ENCODE data around the gene LEFTY1.

Gene LEFTY1

DNA sequence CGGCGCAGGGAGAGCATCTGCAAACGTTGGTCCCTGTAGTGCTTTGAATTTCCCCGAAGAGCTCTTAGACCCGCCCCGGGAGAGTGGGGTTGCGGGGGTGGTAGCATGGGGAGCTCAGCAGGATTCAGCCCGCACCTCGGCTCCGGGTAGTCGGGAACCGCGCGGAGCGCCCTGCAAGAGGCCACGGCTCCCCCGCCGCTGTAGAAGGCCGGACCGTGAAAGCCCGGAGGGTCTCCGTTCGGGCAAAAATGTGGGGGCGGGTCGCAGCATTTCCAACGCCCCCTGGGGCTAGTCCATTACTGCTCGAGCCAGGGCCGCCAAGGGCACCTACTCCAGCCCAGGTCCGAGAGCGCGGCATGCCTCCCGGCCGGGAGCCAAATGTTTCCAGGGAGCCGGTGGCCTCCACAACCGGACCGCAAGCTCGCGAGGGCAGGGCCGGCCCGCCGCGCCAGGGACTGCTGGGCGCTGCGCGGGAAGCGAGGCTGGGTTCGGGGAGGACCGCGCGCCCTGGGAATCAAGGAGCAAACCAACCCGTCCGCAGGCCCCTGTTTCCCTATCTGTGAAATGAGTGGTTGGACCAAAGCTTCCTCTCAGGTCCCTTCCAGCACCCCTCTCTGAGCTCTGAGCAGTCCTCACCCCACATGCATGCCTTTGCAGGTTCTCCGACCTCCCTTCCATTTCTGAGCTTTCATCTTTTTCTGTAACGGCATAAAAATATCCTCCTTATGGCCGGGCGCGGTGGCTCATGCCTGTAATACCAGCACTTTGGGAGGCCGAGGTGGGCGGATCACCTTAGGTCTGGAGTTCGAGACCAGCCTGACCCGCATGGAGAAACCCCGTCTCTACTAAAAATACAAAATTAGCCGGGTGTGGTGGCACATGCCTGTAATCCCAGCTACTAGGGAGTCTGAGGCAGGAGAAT lies 6.0 kb downstream of the LEFTY1 start:
- Histone ChIP-seq H3F3A (ENCODE audit: control insufficient read depth, insufficient read depth) (no peaks in the 10 kb centered on the region), H3K36me3 (ENCODE audit: control insufficient read depth, low read length) (no peaks in the 10 kb centered on the region), H3K9me3 (ENCODE audit: control insufficient read depth, insufficient read depth, low read length) (no peaks in the 10 kb centered on the region), H3K4me1 (ENCODE audit: control insufficient read depth, low read length) (peaks cover 18% of the 10 kb centered on the region), H3K4me2 (ENCODE audit: low read length) (peak overlapping the region; percentile 80), H3K9me2 (replicated peaks; ENCODE audit: control insufficient read depth, low read length) (no peaks in the 10 kb centered on the region), H3K27ac (ENCODE audit: low read depth, low read length) (no peak overlapping the region), H4K20me1 (ENCODE audit: control insufficient read depth, insufficient read depth, low read depth, low read length) (no peaks in the 10 kb centered on the region), H3K79me2 (ENCODE audit: control insufficient read depth, low read length) (no peaks in the 10 kb centered on the region), H3K27me3 (ENCODE audit: control insufficient read depth, low read length) (peaks cover 41% of the 10 kb centered on the region), H3K4me3 (ENCODE audit: low read length) (peak overlapping the region; percentile 81)
- TF ChIP-seq, protein P1, sequence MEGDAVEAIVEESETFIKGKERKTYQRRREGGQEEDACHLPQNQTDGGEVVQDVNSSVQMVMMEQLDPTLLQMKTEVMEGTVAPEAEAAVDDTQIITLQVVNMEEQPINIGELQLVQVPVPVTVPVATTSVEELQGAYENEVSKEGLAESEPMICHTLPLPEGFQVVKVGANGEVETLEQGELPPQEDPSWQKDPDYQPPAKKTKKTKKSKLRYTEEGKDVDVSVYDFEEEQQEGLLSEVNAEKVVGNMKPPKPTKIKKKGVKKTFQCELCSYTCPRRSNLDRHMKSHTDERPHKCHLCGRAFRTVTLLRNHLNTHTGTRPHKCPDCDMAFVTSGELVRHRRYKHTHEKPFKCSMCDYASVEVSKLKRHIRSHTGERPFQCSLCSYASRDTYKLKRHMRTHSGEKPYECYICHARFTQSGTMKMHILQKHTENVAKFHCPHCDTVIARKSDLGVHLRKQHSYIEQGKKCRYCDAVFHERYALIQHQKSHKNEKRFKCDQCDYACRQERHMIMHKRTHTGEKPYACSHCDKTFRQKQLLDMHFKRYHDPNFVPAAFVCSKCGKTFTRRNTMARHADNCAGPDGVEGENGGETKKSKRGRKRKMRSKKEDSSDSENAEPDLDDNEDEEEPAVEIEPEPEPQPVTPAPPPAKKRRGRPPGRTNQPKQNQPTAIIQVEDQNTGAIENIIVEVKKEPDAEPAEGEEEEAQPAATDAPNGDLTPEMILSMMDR (IDR thresholded peaks at IDR 0.05; ENCODE audit: low read depth, low read length, poor library complexity, severe bottlenecking): no peak
- TF ChIP-seq EZH2phosphoT487 (IDR thresholded peaks at IDR 0.05; ENCODE audit: borderline replicate concordance, low read length): no peak

- Histone ChIP-seq H3K27me3 (ENCODE audit: control insufficient read depth, low read length) (peaks cover 45% of the 10 kb centered on the region), H4K20me1 (ENCODE audit: control insufficient read depth, insufficient read depth, low read depth, low read length) (no peaks in the 10 kb centered on the region), H3F3A (ENCODE audit: control insufficient read depth, insufficient read depth) (no peaks in the 10 kb centered on the region), H3K9me3 (ENCODE audit: control insufficient read depth, insufficient read depth, low read length) (no peaks in the 10 kb centered on the region), H3K27ac (ENCODE audit: low read depth, low read length) (no peak within 1 kb of the TSS), H3K79me2 (ENCODE audit: control insufficient read depth, low read length) (no peaks in the 10 kb centered on the region), H3K36me3 (ENCODE audit: control insufficient read depth, low read length) (no peaks in the 10 kb centered on the region), H3K9me2 (replicated peaks; ENCODE audit: control insufficient read depth, low read length) (no peaks in the 10 kb centered on the region), H3K4me2 (ENCODE audit: low read length) (peak within 1 kb of the TSS; percentile 80), H3K4me1 (ENCODE audit: control insufficient read depth, low read length) (peaks cover 18% of the 10 kb centered on the region), H3K4me3 (ENCODE audit: low read length) (peak within 1 kb of the TSS; percentile 81)
- TF ChIP-seq EZH2phosphoT487 (IDR thresholded peaks at IDR 0.05; ENCODE audit: borderline replicate concordance, low read length): 0 out of 2 replicates have a peak, but pooled peaks have one; percentile 25
- TF ChIP-seq, protein P1 (IDR thresholded peaks at IDR 0.05; ENCODE audit: low read depth, low read length, poor library complexity, severe bottlenecking): peak; percentile 32
These were observed 6.8 kb downstream of the LEFTY1 start, which contains the start of gene TMEM63A for GRCh38 chr1:225881959-225882693. Gene TMEM63A, minus strand, starts transcription at chr1:225882380. Its CDS starts 4,800 bp downstream, at chr1:225877580.

- Histone ChIP-seq H3K27ac (ENCODE audit: low read depth, low read length) (no peak overlapping the region), H3F3A (ENCODE audit: control insufficient read depth, insufficient read depth) (no peaks in the 10 kb centered on the region), H4K20me1 (ENCODE audit: control insufficient read depth, insufficient read depth, low read depth, low read length) (no peaks in the 10 kb centered on the region), H3K9me2 (replicated peaks; ENCODE audit: control insufficient read depth, low read length) (no peaks in the 10 kb centered on the region), H3K79me2 (ENCODE audit: control insufficient read depth, low read length) (no peaks in the 10 kb centered on the region), H3K4me3 (ENCODE audit: low read length) (peak overlapping the region; percentile 81), H3K4me2 (ENCODE audit: low read length) (peak overlapping the region; percentile 80), H3K4me1 (ENCODE audit: control insufficient read depth, low read length) (peaks cover 18% of the 10 kb centered on the region), H3K9me3 (ENCODE audit: control insufficient read depth, insufficient read depth, low read length) (no peaks in the 10 kb centered on the region), H3K36me3 (ENCODE audit: control insufficient read depth, low read length) (no peaks in the 10 kb centered on the region), H3K27me3 (ENCODE audit: control insufficient read depth, low read length) (peaks cover 45% of the 10 kb centered on the region)
- TF ChIP-seq, protein P1 (IDR thresholded peaks at IDR 0.05; ENCODE audit: low read depth, low read length, poor library complexity, severe bottlenecking): no peak
- TF ChIP-seq EZH2phosphoT487 (IDR thresholded peaks at IDR 0.05; ENCODE audit: borderline replicate concordance, low read length): 0 out of 2 replicates have a peak, but pooled peaks have one; percentile 25
These were observed 7.6 kb downstream of the LEFTY1 start for GRCh38 chr1:225881081-225881958.

Measured in DOHH2 (cell line).